WI38 (cell line): Measurements from ENCODE around the gene ERG.
A peak's percentile ranks its signal among the peaks of the same experiment; 100 is the strongest.

Experiments used
- H3K4me3 ChIP-seq: 2 replicates; pipeline ENCODE4 v1.5.1; 2011; ENCODE audit warnings: low read depth, mild to moderate bottlenecking, control low read depth, low read length
- TF ChIP-seq, protein P1 (sequence below): IDR thresholded peaks from 2 replicates; pipeline ENCODE4 v1.5.1; 2012; ENCODE audit warnings: low read depth, mild to moderate bottlenecking, control low read depth, low read length

Gene ERG

DNA sequence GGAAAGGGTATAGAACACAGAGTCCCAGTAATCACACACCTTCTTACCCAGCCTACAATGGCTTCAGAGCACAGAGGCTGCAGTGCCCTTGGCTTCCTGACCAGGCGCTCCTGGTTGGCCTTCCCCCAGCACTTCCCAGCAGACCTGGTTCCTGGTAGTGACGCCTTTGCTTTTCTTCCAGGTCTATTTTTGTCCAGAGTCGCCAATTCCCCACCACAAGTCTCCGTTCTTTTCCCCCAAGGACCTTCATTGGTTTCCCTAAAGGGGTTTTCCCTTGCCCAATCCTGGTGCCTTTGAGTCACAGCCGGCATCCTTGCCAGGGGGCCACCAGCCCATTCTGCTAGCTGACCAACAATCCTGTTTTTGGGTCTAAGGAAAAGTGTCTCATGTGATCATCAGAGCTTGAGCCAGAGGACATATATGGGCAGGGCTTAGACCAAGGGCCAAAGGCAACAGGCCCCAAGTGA, 156.7 kb downstream of the ERG start:
- TF ChIP-seq, protein P1, sequence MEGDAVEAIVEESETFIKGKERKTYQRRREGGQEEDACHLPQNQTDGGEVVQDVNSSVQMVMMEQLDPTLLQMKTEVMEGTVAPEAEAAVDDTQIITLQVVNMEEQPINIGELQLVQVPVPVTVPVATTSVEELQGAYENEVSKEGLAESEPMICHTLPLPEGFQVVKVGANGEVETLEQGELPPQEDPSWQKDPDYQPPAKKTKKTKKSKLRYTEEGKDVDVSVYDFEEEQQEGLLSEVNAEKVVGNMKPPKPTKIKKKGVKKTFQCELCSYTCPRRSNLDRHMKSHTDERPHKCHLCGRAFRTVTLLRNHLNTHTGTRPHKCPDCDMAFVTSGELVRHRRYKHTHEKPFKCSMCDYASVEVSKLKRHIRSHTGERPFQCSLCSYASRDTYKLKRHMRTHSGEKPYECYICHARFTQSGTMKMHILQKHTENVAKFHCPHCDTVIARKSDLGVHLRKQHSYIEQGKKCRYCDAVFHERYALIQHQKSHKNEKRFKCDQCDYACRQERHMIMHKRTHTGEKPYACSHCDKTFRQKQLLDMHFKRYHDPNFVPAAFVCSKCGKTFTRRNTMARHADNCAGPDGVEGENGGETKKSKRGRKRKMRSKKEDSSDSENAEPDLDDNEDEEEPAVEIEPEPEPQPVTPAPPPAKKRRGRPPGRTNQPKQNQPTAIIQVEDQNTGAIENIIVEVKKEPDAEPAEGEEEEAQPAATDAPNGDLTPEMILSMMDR = no peak
- no peak overlapping the region for H3K4me3 ChIP-seq

DNA sequence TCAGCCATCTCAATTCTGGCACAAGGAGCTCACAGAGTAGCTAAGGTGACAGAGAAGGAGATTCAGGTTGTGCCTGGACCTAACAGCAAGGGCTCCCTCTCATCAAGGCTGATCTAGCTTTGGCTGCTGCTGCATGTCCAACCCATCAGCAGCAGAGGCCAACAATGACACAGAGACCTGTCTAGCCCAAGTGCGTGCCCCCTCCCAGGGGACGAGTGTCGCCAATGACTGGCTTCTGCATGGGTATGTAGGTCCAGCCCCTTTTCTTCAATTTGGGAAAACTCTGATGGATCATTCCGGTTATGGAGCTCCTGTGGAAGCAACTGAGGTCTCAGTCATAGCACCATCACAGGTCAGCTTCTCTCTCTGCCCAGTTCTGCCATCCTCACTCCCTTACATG, 158.1 kb downstream of the ERG start:
- H3K4me3 ChIP-seq = no peak overlapping the region
- TF ChIP-seq, protein P1 = no peak

- TF ChIP-seq, protein P1 = no peak
- H3K4me3 ChIP-seq = no peak overlapping the region
Measured at GRCh38 chr21:38337793-38338192, 160.5 kb downstream of the ERG start.

DNA sequence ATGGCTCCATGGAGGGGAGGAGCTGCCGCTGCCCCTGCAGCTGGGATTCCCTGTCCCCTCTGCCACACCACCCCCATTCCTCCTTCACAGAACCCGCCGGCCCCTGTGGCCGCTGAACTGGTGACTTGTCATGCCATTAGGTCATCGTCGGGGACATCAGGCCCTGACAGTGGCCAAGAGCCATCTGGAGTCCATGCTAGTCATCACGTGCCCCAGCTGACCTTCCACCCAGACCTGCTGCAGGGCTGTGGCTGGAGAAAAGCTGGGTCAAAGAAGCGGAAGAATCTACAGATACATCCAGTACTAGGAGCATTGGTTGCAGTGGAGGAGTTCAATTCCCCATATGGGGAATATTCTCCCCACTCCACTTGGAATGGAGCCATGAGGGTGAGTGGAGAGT, 163.4 kb downstream of the ERG start:
- TF ChIP-seq, protein P1 = no peak
- H3K4me3 ChIP-seq = no peak overlapping the region

GRCh38 chr21:38333301-38334272, 164.7 kb downstream of the ERG start:
- H3K4me3 ChIP-seq = no peak overlapping the region
- TF ChIP-seq, protein P1 = peak; percentile 45; the same call in 1 of the 2 replicates

DNA sequence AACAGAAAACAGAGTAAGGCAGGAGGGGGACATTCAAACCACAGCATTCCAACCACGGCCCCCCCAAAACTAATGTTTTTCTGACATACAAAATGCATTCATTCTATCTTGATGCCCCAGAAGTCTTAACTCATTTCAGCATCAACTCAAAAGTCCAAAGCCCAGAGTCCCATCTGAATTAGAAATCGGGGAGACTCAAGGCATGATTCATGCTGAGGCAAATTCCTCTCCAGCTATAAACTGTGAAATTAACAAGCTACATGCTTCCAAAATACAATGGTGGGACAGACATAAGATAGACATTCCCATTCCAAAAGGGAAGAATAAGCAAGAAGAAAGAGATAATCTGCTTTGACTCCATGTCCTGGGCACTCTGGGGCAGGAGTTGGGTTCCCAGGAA, 167.6 kb downstream of the ERG start:
- H3K4me3 ChIP-seq = no peak overlapping the region
- TF ChIP-seq, protein P1 = no peak
